HTERT RPE-1 (cell line): ENCODE results near the gene DLG2.

ENCODE experiments used
- in situ Hi-C: fragments of 300-500 bp; cut with MboI; formaldehyde crosslinking; loops from 4 replicates; pipeline ENCODE4 v1.14.3; 2020; ENCODE audit warnings: low sequenced_read_pairs

DLG2 gene

DNA sequence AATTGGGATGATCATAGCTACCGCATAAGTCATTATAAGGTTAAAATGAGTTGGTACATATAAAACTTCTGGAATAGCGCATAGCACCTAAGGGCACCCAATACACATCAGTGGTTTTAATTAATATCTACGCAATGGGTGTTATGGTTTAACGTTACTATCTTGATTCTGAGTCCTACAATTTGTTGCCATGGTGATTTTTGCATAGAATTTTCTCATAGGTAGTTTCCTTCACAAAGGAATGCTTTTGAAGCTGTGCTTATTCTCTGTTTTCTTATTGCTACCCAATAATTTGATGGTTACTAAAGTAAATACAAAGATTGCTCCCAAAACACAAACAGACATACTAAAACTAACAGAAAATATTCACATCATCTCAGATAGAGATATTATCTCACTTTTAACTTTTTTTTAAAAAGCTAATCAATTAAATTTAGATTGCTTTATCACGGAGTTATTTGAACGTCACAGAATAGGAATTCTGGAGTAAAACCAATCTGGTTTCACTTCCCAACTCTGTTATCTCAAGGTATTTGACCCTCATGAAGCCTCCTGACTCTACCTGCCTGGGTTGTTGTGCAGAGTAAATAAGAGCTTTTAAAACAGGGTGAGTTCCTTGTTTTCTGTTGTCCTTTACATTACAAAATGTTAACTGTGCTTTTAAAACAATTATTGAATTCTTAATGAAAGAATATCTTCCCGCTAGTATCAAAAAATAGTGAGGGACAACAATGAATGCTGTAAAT lies 1705.5 kb downstream of the DLG2 start:
- in situ Hi-C loops: no loop called here

DNA sequence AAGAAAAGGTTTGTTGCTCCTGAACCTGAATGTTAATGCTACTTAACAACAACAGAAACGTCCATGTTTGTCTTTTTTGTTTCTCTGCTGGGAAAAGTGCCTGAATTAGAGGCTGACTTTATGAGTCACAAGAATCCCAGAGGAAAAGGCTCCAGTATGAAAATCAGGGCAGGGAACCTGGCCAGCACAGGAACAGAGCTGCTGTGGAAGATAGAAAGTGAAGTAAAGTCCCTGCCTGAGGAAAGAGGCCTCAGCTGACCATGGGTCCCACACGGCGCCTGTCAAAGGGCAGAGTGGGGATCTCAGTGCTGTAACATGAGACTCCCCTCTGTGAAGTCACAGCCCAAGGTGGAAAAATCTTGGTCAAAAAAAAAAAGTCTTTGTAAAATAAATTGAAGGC lies 1708.7 kb downstream of the DLG2 start:
- in situ Hi-C loops: no loop called here

DNA sequence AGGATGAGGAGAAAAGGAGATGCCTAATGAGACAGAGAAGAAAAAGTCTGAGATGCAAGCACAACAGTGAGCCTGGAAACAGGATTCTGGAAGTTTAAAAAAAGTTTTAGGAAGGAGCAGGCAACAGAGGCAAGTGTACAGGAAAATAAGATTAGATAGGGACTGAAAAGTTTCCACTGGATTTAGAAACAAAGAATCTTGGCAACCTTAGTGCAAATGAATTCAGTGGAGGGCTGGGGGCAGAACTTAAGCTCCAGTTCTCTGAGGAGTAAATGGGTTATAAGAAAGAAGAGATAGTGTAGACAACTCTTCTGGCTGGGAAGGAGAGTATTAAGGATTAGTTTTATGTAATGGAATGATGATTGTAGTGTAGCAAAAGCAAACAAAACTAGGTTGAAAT lies 1712.1 kb downstream of the DLG2 start:
- in situ Hi-C loops: no loop called here

DNA sequence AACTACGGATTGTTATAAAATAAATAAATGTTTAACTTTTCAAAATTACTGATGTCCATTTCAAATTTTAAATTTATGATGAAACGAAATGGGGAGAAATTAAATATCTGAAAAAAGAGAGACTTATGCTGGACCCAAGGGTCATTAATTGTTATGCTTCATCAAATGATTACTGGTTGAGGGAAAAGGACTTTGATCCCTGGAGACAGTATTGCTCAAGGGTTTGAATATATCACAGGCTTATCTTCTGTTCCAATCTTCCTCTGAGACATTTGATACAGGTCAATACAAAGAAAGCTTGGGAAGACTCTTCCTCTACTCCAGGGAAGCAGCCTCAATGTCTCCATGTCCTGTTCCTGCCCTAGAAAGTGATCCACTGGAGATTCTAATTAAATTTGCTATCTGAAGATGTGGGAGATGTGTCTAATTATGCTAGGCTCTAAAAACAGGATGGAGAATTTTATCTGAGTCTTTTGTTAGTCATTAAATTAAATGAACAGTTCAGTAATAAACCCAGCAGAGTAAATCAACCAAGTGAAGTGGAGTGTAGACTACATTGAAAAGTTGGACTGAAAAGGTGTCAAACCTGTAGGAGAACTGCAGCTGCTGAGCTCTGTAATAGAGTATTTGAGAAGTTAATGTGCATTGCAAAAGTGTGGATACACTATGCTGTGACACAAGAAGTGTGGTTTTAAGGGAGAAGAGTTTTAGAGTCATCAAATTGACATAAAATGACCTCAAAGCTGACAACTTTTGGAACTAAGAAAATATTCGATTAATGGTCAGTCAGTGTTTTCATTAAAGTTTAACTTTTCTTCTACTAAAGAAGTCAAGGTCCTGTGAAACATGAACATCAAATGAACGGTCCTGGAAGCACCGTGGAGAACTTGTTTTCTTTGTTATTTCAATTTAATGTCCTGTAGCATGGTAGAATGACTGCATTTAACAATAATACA lies 1717.3 kb downstream of the DLG2 start:
- in situ Hi-C loops: no loop called here

DNA sequence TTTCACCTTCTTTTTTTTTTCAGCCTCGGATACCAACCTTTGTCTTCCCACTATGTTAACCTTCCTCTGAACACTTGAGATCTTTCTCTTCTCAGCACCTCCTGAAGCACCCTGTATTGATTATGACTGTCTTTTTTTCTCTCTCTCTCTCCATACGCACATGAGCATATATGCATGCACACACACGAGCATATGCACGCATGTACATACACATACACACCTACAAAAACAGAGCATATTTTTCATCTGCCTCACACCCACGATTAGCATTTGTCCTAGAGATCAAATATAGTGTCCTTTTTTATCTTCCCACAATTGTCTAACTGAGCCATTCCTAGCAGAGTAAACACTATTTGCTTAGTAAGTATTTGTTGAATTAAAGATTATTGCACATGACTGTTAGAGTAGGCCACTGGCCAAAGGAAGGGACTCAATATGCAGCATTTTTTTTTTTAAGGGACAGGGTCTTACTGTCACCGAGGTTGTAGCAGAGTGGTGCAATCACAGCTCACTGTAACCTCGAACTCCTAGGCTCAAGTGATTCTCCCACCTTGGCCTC lies 1718.8 kb downstream of the DLG2 start:
- in situ Hi-C loops: no loop called here

DNA sequence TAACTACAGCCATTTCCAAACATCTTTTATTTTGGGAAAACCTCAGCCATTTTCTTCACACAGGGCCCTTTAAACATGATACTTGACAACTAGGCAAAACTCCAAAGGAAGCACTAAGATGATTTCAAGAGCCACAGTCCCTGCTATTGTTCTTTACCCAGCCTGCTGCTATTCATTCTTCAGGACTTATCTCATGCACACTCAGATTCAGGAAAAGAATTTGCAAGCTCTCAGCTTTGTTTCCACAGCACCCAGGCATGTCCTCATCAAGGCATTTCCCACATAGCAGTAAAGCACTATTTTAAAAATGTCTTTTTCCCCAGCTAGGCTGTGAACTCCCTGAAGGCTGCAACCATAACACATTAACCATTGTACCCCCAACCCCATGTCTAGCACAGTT lies 1731.6 kb downstream of the DLG2 start:
- in situ Hi-C loops: no loop called here

DNA sequence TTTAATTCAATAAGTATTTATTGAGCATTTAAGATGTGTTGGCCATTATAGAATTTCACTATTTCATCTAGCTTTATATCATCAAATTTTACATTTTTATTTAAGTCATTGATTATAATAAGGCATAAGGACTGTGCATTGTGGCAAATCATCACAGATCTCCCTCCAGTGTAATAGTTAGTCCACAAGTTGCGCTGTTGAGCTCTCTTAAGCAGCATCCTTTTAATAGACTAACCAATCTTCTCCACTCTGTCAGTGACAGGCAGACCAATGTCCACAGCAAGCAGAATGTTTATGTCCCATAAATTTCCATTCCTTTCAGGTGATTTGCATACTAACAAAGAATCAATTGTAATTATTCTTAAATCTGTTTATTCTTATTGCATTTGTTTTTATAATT lies 1745.7 kb downstream of the DLG2 start:
- in situ Hi-C loops: no loop called here

DNA sequence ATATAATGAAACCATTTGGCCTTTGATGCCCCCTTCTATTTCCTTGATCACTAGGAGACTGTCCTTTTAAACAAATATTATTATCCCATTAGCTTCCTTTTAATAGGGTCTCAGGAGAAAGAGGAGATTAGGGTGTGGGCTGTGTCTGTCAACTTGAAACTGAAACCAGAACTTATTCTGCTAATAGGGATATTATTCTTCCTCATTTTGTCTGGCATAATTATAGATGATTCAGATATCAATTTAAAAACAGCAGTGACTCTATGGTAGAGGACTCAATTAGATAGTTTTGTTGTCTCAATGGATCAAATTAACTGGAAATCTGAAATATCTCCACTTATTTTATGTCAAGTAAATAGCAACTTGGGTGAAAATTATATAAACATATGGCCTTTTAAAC lies 1756.1 kb downstream of the DLG2 start:
- in situ Hi-C loops: no loop called here

DNA sequence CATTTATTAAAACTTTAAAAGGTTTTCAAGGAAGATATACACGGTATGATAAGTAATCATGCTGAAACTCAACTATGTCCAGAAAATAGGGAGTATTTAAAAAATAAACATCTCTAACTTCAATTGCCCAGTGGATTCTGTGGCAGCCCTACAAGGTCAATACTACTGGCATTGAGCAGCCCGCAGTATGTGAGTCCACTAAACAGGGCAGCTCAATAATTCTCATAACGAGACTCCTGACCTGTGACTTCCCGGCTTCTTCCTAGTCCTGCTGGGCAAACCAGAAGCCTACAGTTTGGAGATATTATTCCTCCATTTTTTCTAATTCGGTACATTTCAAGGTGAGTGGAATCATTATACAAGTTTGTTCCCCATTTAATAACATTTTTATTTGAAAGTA lies 1760.5 kb downstream of the DLG2 start:
- in situ Hi-C loops: no loop called here

DNA sequence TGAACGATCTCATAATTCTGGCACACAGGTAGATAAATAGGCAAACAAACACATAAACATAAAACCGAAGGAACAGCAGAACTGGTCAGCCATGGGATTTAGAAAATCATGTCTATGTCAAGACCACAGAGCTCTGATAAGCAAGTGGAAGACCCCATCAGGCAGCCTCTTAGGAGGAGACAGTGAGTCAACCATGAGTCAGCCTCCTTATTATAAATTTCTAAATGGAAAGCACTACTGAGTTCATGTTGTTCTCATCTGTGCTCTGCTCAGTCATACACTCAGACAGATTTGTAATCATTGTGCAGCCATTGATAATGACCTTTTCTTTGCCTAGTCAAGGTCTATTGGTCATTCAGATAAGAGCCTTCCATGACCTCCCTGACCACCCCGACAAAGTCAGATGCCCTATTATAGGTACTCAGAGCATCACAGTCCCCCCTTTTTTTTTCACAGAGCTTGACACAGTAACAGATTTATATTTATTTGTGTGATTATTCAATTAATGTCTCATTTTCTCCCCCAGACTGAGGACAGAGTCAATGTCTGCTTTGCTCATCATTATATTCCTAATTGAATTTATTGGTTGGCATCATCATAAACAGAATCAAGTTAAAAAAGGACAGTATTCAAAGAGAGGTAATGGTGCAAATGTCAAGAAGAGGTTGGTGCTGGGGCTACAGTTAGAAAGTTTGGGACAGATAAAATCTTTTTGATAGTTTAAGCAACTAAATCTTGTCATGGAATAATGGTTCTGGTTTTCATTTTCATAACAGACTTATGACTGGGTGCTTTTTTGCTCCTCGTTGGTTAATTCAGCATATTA lies 1761.3 kb downstream of the DLG2 start:
- in situ Hi-C loops: no loop called here

DNA sequence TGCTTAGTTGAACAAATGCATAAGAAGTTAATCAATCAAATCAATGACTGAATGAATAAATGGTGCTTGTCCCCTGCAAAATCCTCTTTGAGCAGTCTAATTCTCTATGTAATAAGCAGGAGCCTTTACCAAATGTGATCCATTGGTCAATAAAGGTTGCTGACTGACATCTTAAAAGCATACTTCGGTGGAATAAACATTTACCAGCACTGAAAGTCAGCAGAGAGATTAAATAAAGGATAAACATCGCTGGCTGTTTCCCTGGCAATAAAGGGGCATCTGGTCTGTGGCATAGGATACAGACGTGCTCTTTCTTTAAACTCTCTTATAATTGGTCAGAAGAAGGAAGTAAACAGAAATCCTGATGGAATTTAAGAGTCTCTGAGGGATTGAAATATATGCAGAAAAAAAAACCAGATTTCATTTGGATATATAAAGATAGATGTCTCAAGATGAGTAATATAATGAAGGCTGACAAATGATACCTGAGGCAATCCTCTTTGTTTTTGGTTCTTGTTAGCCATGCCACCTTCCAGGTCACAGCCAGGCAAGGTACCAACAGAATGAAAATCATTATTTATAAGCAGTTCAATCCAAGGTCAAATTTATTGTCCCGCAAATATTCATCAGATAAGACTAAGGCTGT lies 1762.6 kb downstream of the DLG2 start:
- in situ Hi-C loops: no loop called here

DNA sequence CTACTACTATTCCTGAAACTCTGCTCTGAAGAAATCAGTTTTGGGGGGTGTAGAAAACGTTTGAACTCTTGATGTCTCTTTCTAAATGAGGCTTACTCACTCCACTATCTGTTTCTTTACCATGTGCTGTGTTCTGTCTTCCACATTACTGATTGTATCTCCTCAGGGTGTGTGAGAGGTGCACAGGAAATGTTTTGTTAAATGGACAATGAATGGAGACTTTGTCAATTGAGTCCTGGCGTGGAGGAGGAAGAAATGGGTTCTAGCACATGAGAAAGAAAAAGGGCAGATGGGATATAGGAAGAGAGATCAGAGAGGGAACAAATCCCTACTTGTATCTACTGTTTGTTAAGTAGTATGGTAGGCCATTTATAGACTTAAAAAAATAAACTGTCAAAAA lies 1763.9 kb downstream of the DLG2 start:
- in situ Hi-C loops: no loop called here

DNA sequence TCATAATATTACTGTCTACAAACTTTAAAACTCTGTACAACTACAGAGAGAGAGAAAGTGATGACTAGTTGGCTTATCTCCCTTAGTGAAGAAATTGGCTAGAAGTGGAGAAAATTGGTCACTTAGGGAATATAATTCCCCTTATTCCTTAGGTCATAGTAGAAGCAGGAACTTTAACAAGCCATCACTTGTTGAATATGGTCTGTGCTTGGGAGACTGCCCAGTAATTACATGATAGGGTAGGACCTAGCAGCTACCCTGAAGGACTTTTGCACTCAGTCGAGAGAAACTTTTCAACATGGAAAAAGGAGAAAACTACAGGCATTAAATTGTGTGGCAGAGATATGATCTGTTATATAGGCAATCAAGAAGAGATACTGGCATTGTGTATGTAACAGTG lies 1764.5 kb downstream of the DLG2 start:
- in situ Hi-C loops: no loop called here

DNA sequence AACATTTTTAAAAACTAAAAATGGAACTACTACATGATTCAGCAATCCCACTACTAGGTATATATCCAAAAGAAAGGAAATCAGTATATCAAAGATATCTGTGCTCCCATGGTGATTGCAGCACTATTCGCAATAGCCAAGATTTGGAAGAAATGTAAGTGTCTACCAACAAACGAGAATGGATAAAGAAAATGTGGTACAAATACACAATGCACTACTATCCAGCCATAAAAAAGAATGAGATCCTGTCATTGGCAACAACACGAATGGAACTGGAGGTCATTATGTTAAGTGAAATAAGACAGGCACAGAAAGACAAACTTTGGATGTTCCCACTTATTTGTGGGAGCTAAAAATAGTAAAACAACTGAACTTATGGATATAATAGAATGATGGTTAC lies 1765.1 kb downstream of the DLG2 start:
- in situ Hi-C loops: no loop called here

DNA sequence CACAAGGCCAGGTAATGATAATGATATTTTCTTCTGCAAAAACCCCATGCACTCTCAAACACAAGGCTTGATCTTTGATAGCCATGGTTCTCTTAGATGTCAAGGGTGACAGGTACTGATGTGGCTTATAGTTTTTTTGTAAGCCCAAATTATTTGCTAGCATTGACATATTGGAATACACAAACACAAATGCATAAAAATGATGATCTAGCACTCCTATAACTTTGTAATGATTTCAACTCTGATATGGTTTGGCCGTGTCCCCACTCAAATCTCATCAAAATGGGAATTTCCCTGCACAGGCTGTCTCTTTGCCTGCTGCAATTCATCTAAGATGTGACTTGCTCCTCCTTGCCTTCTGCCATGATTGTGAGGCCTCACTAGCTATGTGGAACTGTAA lies 1768.5 kb downstream of the DLG2 start:
- in situ Hi-C loops: no loop called here

DNA sequence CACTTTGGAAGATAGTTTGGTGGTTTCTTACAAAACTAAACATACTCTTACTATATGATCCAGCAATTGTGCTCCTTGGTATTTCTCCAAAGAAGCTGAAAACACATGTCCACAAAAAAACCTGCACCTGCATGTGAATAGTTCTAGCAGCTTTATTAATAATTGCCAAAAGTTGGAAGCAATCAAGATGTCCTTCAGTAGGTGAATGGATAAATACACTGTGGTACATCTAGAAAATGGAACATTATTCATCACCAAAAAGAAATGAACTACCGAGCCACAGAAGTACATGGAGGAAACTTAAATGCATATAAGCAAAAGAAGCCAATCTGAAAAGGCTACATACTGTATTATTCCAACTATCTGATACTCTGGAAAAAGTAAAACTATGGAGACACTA lies 1771.9 kb downstream of the DLG2 start:
- in situ Hi-C loops: no loop called here

DNA sequence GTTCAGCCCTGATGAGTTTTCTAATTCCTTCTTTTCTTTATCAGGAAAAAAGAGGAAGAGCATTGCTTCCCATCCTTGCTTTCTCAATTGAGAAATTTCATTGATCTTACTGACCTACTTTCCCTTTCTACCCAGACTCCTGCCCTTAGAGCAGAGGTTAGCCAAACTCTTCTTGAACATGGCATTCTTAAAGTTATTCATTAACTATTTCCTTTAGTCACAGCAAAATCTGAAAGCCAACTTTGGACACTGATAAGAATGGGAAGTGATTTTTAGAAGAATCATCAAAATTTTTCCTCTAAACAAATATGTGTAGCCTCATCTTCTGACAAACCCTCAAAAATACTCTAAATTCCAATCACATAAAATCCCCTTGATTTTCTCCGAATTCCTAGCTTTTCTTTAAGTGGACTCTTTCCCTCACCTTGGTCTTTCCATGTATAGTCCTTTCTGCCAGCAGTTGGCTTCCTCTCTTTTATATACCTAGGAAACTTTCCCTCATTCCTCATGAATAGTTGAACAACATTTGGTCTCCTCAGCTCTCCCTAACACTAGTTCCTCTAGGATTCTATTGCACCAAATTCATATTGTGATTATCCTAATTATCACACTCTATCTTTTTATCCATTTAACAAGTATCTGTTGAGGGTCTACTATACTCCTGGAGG lies 1774.2 kb downstream of the DLG2 start:
- in situ Hi-C loops: no loop called here

DNA sequence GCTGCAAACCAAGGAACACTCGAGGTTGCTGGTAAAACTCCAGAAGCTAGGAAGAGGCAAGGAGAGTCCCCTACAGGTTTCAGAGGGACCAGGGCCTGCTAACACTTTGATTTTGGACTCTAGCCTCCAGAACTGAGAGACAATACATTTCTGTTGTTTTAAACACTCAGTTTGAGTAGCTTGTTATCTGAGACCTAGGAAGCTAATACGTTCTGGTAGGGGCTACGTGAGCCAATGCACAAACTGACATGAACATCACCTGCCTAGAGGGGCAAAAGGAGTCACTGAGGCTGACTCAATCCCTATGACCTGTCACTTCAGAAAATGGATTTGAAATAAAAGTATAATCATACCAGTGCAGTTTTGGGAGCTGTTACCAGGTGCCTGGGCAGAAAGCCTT lies 1775.1 kb downstream of the DLG2 start:
- in situ Hi-C loops: no loop called here

DNA sequence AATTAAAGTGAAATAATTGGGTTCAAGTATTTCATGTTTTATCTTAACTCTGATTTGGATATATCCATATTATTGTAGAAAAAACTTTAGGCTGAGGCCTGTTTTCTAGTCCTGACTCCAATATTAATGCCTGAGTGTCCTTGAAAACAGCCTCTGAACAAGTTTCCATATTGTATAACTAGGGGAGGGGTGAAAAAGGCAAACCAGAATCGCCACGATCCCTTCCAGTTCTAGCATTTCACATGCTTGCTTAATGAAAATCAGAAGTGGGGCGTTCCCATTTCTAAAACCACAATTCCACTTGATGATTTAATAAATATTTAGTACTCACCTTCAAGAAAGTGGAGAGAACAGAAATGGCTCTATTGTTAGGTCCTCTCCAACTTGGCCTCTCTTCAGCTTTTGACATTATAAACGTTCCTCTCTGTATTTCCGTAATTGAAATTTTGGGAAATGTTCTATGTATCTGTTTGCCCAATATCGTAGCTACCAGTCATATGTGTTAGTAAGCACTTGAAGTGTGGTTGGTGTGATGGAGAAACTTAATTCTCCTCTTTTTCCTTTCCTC lies 1779.6 kb downstream of the DLG2 start:
- in situ Hi-C loops: no loop called here

DNA sequence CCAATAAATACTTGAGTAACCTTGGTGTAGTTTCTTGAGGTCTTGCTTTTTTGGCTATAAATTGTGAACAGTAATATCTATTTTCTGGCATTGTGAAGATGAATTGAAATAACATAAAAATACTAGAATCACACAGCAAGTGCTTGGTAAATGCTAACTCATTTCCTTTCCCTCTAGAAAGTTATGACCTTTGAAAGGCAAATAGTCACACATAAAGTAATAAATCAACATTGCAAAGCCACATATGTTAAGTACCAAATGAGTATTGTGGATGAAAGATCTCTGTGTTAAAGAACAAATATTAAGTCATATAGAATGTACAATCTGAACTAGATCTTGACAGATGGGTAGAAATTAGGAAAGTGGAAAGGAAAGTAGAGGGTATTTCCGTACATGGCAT lies 1781.3 kb downstream of the DLG2 start:
- in situ Hi-C loops: no loop called here
